GM19023 (cell line): Measurements from ENCODE around the gene PTGDR.

Source experiments
- ATAC-seq: cut with Tn5 transposase; IDR thresholded peaks from one replicate; pipeline ENCODE4 v1.9.1; 2021; ENCODE audit warnings: mild to moderate bottlenecking, moderate library complexity; ENCODE audit not compliant: unreplicated experiment

Gene PTGDR

GRCh38 chr14:52263190-52263589 lies 4.3 kb upstream of the PTGDR start:
- ATAC-seq = no peak

GRCh38 chr14:52265253-52265652 lies 2.2 kb upstream of the PTGDR start:
- no peak for ATAC-seq

GRCh38 chr14:52266179-52266578 lies 1.3 kb upstream of the PTGDR start:
- ATAC-seq = no peak

GRCh38 chr14:52266782-52267181 lies 716 bp upstream of the PTGDR start:
- ATAC-seq = no peak

GRCh38 chr14:52268279-52269061 lies 972 bp downstream of the PTGDR start:
- ATAC-seq = no peak

- no peak for ATAC-seq
Measured at GRCh38 chr14:52269100-52269499, 1.6 kb downstream of the PTGDR start.

- ATAC-seq = no peak
Measured at GRCh38 chr14:52269982-52270381, 2.5 kb downstream of the PTGDR start.

- no peak for ATAC-seq
Measured at GRCh38 chr14:52271538-52271937, 4.0 kb downstream of the PTGDR start.

- ATAC-seq = no peak
Measured at GRCh38 chr14:52272375-52272774, 4.9 kb downstream of the PTGDR start.

- ATAC-seq = no peak
Measured at GRCh38 chr14:52275372-52275771, 7.9 kb downstream of the PTGDR start.

GRCh38 chr14:52277552-52277951 lies 10.1 kb downstream of the PTGDR start:
- ATAC-seq = no peak

GRCh38 chr14:52279408-52279807 lies 11.9 kb downstream of the PTGDR start:
- no peak for ATAC-seq

- ATAC-seq = no peak
Measured at GRCh38 chr14:52283099-52283498, 15.6 kb downstream of the PTGDR start.

GRCh38 chr14:52286661-52287649 lies 19.5 kb downstream of the PTGDR start:
- ATAC-seq = no peak

- ATAC-seq = no peak
Measured at GRCh38 chr14:52296378-52296777, 28.9 kb downstream of the PTGDR start.

- no peak for ATAC-seq
Measured at GRCh38 chr14:52298795-52299194, 31.3 kb downstream of the PTGDR start.

- ATAC-seq = no peak
Measured at GRCh38 chr14:52299692-52300278, 32.3 kb downstream of the PTGDR start.

GRCh38 chr14:52303236-52303635 lies 35.7 kb downstream of the PTGDR start:
- ATAC-seq = no peak

- ATAC-seq = no peak
Measured at GRCh38 chr14:52304248-52304904, 36.9 kb downstream of the PTGDR start.

- ATAC-seq = no peak
Measured at GRCh38 chr14:52305014-52305413, 37.5 kb downstream of the PTGDR start.

- no peak for ATAC-seq
Measured at GRCh38 chr14:52307376-52307775, 39.9 kb downstream of the PTGDR start.
